Measurements from ENCODE around the gene GRXCR1. TPM values are rescaled to one million over a fixed set of nuclear protein-coding genes. Genes with fewer than 3 reads are reported as not detected.

GRXCR1 gene
- total and polyA plus RNA-seq, 4 donors = not detected

DNA sequence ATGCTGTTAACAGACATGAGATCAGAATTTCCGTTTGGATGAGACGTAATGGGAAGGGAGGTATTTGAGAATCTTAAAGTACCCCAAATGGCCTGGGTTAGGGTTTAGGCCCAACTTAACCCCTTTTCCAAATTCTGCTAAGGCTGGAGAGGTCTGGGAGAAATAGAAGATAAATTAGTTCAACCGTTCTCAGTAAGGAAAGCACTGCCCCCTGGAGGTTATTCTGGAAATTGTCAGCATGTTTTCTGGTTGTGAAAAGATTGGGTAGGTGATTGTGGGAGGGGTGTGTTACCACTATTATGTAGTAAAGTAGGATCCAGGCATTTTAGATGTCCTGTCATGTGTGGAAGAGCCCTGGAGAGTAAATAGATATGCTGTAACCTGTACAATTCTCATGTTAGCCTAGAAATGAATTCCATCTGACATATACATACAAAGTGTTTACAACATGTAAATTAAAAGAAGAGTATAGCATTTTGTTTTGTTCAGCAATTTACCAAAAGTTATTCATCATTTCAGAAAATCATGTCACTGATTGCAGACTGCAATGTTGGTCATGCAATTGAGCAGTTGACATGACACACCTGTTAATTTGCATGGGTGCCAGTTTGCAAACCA, 26.8 kb upstream of the GRXCR1 start:
- H3K9ac ChIP-seq (ENCODE audit: low read depth in 1 of 2, low read length in 2 of 2) = no peak overlapping the region
- peaks cover 0 to 8% (median 3%) of the 10 kb centered on the region in 4 donors for H3K27me3 ChIP-seq (ENCODE audit: control insufficient read depth in 4 of 4, insufficient read depth in 4 of 4, low read length in 3 of 4)
- H3K36me3 ChIP-seq (ENCODE audit: control insufficient read depth in 4 of 4, insufficient read depth in 3 of 4, low read depth in 1 of 4, low read length in 3 of 4) = no peaks in the 10 kb centered on the region
- no peak for TF ChIP-seq SP1 (IDR thresholded peaks at IDR 0.05)
- no peak for TF ChIP-seq JUND (IDR thresholded peaks at IDR 0.05)
- TF ChIP-seq NR2F2 (IDR thresholded peaks at IDR 0.05) = no peak
- TF ChIP-seq, protein P1, sequence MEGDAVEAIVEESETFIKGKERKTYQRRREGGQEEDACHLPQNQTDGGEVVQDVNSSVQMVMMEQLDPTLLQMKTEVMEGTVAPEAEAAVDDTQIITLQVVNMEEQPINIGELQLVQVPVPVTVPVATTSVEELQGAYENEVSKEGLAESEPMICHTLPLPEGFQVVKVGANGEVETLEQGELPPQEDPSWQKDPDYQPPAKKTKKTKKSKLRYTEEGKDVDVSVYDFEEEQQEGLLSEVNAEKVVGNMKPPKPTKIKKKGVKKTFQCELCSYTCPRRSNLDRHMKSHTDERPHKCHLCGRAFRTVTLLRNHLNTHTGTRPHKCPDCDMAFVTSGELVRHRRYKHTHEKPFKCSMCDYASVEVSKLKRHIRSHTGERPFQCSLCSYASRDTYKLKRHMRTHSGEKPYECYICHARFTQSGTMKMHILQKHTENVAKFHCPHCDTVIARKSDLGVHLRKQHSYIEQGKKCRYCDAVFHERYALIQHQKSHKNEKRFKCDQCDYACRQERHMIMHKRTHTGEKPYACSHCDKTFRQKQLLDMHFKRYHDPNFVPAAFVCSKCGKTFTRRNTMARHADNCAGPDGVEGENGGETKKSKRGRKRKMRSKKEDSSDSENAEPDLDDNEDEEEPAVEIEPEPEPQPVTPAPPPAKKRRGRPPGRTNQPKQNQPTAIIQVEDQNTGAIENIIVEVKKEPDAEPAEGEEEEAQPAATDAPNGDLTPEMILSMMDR (IDR thresholded peaks at IDR 0.05; ENCODE audit: low read depth, low read length, missing input control) = peak; percentile 67
- TF ChIP-seq YY1 (IDR thresholded peaks at IDR 0.05) = no peak
- no peak for TF ChIP-seq FOXA2 (IDR thresholded peaks at IDR 0.05)
- TF ChIP-seq, protein P2, sequence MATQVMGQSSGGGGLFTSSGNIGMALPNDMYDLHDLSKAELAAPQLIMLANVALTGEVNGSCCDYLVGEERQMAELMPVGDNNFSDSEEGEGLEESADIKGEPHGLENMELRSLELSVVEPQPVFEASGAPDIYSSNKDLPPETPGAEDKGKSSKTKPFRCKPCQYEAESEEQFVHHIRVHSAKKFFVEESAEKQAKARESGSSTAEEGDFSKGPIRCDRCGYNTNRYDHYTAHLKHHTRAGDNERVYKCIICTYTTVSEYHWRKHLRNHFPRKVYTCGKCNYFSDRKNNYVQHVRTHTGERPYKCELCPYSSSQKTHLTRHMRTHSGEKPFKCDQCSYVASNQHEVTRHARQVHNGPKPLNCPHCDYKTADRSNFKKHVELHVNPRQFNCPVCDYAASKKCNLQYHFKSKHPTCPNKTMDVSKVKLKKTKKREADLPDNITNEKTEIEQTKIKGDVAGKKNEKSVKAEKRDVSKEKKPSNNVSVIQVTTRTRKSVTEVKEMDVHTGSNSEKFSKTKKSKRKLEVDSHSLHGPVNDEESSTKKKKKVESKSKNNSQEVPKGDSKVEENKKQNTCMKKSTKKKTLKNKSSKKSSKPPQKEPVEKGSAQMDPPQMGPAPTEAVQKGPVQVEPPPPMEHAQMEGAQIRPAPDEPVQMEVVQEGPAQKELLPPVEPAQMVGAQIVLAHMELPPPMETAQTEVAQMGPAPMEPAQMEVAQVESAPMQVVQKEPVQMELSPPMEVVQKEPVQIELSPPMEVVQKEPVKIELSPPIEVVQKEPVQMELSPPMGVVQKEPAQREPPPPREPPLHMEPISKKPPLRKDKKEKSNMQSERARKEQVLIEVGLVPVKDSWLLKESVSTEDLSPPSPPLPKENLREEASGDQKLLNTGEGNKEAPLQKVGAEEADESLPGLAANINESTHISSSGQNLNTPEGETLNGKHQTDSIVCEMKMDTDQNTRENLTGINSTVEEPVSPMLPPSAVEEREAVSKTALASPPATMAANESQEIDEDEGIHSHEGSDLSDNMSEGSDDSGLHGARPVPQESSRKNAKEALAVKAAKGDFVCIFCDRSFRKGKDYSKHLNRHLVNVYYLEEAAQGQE (IDR thresholded peaks at IDR 0.05) = no peak
- no peak for TF ChIP-seq HNF4A (conservative IDR thresholded peaks at IDR 0.05)
- no peak for TF ChIP-seq FOXA1 (IDR thresholded peaks at IDR 0.05)
- no peak for TF ChIP-seq RXRA (IDR thresholded peaks at IDR 0.05)
- no peak for TF ChIP-seq GABPA (IDR thresholded peaks at IDR 0.05 in 1 of 2, conservative IDR thresholded peaks at IDR 0.05 in 1 of 2)
- TF ChIP-seq RAD21 (IDR thresholded peaks at IDR 0.05) = peak; percentile 84 to 88
- H3K9me3 ChIP-seq (ENCODE audit: control insufficient read depth in 4 of 4, low read length in 3 of 4) = no peaks in the 10 kb centered on the region
- H3K4me1 ChIP-seq (ENCODE audit: control insufficient read depth in 4 of 4, insufficient read depth in 4 of 4, low read length in 3 of 4) = no peaks in the 10 kb centered on the region
- DNase-seq (ENCODE audit: low spot score) = peak; percentile 45
- WGBS = 13% methylated on average over 3 of the region's 3 CpGs
- H3K4me3 ChIP-seq (ENCODE audit: low read depth in 1 of 3, low read length in 3 of 3) = no peak overlapping the region
- no peak overlapping the region for H3K27ac ChIP-seq (ENCODE audit: low read depth in 1 of 2, low read length in 2 of 2)

GRCh38 chr4:42871261-42871660, 21.3 kb upstream of the GRXCR1 start:
- Histone ChIP-seq H3K4me3 (ENCODE audit: low read depth in 1 of 3, low read length in 3 of 3) (no peak overlapping the region), H3K4me1 (ENCODE audit: control insufficient read depth in 4 of 4, insufficient read depth in 4 of 4, low read length in 3 of 4) (no peaks in the 10 kb centered on the region), H3K9ac (ENCODE audit: low read depth in 1 of 2, low read length in 2 of 2) (no peak overlapping the region), H3K36me3 (ENCODE audit: control insufficient read depth in 4 of 4, insufficient read depth in 3 of 4, low read depth in 1 of 4, low read length in 3 of 4) (no peaks in the 10 kb centered on the region), H3K27me3 (ENCODE audit: control insufficient read depth in 4 of 4, insufficient read depth in 4 of 4, low read length in 3 of 4) (peaks cover 0 to 8% (median 2%) of the 10 kb centered on the region in 4 donors), H3K27ac (ENCODE audit: low read depth in 1 of 2, low read length in 2 of 2) (no peak overlapping the region), H3K9me3 (ENCODE audit: control insufficient read depth in 4 of 4, low read length in 3 of 4) (no peaks in the 10 kb centered on the region)
- no peak for TF ChIP-seq ZBTB33 (IDR thresholded peaks at IDR 0.05)
- 62% methylated on average over 5 of the region's 5 CpGs for WGBS
- DNase-seq (ENCODE audit: low spot score) = no peak

Measured in liver (tissue), 9 donors.